Myocyte (in vitro differentiated cells): ENCODE measurements around the gene STK38L. TPM values are rescaled to one million over a fixed set of nuclear protein-coding genes. Genes with fewer than 3 reads are reported as not detected.
A peak's percentile ranks its signal among the peaks of the same experiment; 100 is the strongest.

ENCODE experiments used
- DNase-seq: peaks from one replicate; pipeline ENCODE4 v3.0.0-alpha.2; 2012; ENCODE audit warnings: low read depth
- total RNA-seq: library from RNA; depleted of rRNA; stranded (reverse); fragments of >200 nt; gene quantifications from 2 replicates; pipeline ENCODE4 v1.2.3, GENCODE V29; 2014

The STK38L gene
- total RNA-seq, 1 donor from 2014 or later: 32.8 TPM

DNA sequence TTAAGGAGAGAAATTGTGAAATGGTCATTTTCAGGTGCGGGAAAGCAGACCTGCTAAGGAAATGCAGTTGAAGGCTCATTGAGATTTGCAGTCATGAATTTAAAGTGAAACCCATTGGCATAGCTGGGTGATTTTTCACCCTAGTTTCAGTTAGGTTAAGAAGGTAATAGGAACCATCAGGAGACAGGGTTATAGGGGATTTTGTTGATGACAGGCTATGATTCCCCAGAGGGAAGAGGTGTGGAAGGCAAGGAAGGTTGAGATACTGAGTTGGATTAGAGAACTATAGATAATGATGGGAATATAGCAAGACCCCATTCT, 65.9 kb downstream of the STK38L start:
- DNase-seq: no peak

DNA sequence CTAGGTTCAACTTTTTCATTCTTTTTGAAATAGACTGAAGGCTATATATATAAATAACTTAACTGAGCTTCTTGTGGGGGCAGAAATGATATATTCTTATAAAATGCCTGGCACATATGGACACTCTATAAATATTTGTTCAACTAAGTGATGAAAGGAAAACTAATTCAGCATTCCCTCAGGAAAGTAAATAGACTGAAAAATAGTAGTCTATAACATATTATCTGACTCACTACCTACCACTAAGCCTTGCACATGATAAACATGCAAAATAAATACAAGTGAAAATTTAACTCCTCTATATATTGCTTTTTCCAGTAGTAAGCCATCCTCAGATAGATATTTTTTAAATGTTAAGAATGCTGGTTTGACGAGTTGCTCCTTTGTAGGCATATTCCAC, 72.9 kb downstream of the STK38L start:
- no peak for DNase-seq

DNA sequence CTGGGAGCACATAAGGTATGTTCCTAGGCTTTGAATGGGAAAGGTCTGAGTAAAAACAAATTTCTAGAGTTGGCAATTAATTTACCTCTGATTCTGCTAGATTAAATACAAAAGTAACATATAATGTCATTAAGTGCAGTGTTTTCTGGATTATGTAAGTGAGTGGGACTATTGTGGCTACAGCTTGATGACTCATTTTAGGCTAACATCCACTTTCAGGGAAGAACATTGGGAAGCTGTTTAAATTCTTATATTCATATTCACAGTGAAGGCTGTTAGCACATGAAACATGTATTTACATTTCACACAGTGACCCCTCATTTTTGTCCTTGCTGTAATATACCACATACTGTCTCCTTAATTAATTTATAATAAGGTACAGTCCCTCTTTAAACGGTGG, 75.3 kb downstream of the STK38L start:
- DNase-seq: peak; percentile 23

DNA sequence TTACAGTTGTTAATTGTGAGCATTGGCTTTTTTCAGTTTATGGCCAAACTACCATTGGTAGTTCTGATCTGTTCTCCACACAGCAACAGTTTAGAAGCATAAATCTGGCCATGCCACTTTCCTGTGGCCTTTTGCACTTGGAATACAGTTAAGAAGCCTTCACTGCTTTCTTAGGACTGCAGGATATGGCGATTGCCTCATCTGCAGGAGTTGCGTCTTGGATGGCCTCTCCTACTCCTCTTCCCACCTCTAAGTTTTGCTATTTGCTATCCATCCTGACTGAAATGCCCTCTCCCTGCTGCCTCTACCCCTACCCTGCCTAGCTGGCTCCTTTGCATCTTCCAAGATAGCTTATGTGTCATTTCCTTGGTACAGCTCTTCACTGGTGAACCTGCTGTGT, 75.8 kb downstream of the STK38L start:
- DNase-seq: no peak

DNA sequence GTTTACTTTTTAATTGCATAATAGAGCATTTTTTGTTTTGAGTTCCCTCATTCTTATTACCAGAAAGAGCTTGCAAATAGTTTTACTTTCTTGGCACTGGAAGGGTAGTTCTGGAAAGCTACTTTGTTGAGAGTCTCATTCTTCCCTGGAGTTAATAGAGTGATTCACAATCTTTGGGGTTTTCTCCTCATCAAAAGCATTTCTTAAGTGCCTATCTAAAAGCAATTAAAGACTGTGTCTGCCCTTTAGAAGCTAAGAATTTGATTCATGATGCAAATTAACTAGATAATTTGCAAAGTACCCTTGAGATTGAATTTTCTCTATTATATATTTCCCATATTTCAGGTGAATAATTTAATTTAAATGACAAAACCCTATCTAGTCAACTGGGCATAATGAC, 80.4 kb downstream of the STK38L start:
- no peak for DNase-seq

DNA sequence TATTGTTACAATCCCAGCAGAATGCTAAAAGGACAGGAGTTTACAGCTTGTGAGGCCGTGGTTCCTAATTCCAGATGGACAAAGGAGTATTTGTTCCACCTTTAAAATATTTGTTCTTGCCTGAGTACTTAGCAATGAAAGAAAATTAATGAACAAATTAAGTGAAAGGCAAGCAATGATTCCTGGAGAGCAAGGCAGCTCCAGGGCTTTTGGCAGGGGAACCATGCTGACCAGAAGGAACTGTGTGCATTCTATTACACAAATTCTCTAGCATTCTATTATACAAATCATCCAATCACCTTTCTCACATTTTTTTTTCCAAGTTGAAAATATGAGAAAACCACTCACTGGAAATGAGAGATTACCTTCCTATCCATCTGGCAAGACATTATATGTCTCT, 86.8 kb downstream of the STK38L start:
- no peak for DNase-seq

DNA sequence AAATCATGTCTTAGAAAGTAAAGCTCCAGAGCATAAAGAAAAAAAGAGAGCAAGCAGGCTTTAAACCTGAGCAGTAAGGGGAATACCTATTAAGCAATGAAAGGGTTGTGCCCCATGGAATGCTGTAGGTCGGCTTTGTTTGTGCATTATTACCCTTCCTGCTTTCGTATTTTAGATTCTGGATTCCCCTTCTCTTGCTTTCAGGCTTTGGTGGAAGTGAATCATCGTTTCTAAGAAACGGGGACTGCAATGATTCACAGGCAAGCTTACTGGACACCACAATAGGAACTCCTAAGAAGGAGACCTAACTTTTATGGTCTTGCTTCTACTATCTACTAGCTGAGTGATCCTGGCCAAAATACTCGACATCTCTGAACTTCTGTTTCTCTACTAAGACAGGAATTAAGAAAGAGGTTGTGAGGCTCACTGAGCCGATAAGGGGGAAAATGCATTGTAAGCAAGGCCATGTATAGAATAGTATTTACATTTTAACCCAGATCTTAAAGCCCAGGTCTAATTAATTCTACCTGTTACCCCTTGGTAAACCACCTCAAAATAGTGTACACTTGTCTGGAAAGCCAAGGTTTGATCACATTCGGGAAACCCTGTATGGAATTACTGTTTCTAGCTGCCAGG, 87.3 kb downstream of the STK38L start:
- peak; percentile 76 for DNase-seq

DNA sequence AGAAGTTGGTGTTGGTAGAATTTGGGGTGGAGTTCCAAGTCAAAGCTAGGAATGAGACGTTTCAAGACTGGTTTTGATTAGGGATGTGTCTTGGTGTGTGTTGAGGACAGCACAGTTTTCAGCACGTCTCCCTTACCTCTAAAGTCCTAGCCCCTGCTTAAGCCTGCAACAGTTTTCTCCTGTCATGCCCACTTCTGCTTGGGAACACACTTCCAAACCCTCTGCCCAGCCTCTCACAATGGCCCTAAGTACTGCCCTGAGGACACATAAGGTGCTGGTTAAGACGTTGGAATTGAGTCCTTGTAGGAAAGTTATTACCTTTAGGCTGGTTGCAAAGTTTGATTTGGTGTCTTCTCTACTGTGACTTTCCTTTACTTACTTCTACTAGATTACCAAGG, 87.8 kb downstream of the STK38L start:
- no peak for DNase-seq

DNA sequence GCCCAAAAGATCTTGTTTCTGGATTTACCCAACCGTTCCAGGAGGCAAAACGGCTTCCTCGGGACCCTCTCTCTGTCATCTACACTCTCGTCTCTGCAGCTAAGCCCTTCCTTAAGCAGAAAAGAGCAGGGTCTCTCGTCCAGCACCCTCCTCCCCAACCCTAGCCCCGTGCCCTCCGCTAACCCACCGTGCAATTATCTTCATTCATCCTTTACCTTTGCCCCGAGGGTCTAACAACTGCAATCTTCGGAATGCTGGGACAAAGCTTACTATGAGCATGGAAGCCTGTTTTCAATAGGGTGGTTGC, 88.3 kb downstream of the STK38L start:
- DNase-seq: no peak

DNA sequence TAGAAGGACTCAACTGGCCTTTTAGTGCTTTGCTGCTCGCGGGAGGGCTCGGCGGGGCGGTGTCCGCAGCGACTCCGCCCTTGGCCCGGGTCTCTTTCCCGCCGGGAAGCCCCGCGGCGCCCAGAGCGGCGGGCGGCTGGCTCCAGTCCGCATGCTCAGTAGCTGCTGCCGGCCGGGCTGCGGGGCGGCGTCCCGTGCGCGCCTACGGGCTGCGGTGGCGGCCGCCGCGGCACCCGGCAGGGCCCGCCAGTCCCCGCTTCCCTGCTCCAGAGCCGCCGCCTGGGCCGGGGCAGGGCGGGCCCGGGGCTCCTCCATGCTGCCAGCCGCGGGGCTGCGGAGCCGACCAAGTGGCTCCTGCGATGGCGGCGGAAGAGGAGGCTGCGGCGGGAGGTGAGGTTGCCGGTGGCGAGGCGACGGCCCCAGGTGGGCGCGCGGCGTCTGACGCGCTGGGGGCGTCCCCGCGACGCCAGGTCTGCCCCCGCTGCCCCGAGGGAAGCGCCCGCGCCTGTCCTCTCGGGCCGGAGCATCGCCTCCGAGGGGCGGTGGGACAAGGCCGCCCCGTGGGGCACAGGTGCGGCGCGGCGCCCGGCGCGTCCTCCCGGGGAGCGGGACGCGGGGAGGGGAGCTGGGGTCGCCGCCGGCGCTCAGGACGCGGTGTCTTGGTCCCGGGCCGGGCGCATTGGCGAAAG, 88.8 kb downstream of the STK38L start, which contains the start of gene BMAL2:
Gene BMAL2 (plus strand): TSS at position 123 of the 689 bp plus-strand sequence. CDS start 237 bp downstream, at position 360.
- peak; percentile 31 for DNase-seq

DNA sequence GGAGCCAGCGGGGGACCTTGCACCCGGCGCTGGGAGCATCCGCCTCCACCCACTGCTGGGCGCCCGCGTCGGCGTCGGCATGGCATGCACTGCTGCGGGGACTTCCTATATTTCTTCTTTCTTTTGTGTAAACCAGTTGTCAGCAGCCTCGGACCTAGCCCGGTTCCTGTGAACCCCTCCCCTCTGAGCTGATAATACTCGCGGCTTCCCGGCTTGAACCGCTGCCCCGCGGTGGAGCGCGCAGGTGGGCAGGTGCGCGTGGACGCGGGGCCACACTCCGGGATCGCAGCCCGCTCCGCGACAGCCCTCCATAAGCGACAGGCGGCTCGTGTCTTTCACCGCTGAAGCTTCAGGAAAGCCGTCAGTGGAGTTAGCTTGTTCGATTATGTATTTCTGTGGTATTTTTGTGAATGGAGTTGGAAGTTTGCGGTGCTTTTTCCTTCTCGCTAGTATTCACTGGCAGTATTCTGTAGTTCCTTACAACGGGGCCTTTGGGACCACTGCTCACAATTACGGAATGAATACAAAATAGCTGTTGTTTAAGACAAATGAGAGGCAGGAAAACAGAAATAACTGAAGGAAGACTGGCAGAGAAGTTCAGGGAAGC, 89.4 kb downstream of the STK38L start:
- peak; percentile 24 for DNase-seq

DNA sequence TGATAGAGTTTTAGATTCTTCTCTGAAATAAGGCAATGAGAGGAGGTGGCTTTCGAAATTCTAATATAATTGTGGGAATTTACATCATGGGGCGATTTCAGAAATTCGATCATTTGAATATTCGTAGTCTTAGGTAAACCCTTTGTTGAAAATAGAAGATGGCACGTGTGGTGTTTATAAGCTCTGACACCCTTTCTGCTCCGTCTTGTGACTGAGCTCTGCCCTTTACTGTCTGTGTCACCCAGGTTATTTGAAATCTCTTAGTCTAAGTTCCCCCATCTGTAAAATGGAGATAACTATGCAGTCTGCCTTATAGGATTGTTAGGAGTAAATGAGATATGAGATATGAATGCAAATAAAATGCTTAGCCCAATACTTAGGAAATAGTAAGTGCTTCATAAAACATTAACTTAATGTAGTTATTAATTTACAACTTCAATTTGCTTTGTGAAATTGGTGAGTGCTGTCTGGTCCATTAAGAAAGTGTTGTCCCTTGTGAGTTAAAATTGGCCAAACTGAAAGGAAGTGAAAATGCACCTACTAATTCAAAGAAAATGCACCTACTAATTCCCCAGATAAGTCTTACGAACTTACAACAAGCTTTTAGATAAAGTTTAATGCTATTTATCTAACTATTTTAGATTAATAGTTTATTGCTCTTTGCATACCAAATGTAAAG, 90.1 kb downstream of the STK38L start:
- DNase-seq: no peak

DNA sequence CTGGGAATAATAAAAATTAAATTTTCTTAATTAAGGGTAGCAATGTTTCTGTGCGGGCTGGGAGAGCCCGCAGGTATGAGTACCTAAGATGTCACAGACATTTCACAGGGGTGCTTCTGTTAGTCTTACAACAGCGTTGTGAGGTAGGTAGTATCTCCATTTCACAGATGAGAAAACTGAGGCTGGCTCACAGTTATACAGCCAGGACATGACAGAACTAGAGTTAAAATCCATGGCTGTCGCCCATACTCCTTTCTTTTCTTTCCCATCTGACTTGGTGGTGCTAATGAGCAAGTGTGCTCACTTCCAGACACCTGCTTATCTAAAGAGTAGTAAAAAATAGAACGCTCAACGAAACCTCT, 90.6 kb downstream of the STK38L start:
- no peak for DNase-seq

DNA sequence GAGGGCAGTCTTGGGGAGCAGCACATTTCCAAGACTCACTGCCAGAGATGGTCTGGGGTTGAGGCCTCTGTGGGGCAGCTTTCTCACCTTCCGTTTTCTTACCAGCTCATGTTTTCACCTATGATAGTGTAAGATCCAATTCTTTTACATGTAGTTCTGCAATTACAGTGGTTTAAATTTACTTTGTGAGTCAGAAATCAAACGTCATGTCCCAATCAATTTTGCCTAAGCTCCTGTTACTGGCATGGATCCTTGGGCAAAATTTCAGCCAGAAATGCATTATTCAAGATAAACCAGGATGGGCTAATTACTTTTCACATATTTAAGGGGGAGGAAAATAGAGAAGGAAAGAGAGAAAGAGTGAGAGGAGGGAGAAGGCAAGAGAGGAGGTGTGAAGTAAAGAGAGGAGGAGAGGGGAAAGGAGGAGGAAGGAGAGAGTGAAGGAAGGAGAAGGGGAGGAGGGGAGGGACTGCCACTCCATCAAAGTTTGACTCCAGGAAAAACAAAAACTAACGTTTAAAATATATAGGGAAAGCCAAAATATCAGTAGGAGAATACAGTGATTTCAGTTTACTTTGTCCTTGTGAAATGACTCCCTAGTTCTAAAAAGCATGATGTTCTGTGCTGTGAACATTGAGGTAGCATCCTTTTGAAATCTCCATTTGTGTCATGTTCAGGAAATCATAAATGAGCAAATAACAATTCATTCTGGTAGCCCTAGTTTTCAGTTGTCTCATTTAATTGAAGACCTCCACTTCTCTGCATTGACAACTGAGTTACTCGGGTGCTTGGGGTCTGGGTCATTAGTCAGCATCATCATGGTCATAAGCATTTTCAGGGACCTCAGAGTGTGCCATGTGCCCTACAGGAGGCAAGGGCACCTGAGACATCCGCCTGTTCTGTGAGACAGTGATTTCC, 91.5 kb downstream of the STK38L start:
- DNase-seq: no peak

DNA sequence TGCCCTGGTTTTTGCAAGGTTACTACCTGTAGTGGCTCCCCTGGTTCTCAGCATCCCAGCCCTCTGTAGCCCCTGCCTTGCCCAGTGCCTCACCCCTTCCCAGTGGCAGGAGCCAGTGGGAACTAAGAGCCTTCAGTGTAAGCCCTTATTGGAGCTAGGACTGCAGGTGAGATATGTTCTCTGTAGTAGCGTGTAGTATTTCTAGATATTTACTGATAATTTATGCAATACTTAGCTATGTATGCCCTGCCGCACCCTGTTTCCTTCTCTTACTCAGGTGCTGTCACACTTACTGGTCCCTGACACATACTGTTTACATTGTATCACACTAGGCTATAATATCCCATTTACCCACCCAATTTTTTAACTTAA, 92.2 kb downstream of the STK38L start:
- no peak for DNase-seq

DNA sequence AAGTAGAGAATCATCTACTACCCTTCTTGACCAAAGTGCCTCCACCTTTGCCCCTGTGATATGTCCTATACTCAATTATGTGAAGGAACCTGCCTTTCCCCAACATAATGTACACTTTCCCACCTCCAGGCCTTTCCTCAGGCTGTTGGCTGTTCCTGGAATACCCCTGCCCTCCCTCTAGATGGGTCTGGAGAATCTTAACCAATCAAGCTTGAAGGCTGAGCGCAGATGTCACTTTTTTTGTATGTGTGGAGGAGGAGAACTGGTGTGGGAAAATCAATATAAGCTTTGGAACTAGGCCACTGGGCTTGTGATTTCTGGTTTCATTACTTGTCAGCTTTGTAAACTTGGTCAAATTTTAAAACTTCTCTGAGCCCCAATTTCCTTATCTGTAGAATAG, 93.3 kb downstream of the STK38L start:
- no peak for DNase-seq

DNA sequence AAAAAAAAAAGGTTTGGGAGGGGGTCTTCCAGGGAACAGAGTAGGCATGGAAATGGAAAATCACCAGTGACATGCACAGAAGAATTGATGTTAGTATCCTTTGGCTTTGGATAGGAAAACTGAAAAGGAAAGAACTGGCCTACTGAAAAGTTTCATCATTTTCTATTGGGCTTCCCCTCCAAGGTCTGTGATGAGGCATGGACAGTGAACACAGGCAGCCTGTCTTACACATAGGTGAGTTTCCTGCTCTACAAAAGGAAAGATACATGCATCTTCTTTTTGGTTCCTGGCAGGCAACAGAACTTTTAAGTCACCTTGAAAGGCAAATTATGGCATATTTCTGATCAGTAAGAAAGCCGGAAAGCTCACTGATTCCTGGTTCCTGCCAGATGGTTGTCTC, 94.4 kb downstream of the STK38L start:
- no peak for DNase-seq

DNA sequence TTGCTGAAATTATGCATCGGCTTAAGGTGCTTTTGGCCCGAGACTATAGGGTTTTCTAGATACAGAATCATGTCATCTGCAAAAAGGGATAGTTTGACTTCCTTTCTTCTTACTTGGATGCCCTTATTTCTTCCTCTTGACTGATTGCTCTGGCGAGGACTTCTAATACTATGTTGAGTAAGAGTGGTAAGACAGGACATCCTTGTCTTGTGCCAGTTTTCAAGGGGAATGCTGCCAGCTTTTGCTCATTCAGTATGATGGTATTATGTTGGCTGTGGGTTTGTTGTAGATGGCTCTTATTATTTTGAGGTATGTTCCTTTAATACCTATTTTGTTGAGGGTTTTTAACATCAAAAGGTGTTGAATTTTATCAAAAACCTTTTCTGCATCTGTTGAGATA, 96.9 kb downstream of the STK38L start:
- DNase-seq: no peak

DNA sequence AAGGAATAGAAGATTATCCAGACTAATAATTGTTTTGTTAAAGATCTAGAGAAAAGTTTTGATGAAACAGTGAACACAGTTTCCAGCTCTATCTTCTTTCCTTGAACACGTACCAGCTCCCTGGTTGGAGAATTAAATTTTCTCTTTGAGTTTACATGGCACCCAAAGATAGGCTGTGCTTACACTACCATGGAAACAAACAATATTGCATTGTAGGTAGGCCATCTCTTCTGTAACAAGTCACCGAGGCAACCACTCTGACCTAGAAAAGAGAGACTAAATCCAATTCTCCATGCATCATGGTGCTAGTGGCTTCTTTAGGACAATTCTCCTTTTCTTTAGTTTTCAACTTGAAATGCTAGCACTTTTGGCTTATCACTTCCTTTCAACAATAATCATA, 98.5 kb downstream of the STK38L start:
- DNase-seq: no peak

DNA sequence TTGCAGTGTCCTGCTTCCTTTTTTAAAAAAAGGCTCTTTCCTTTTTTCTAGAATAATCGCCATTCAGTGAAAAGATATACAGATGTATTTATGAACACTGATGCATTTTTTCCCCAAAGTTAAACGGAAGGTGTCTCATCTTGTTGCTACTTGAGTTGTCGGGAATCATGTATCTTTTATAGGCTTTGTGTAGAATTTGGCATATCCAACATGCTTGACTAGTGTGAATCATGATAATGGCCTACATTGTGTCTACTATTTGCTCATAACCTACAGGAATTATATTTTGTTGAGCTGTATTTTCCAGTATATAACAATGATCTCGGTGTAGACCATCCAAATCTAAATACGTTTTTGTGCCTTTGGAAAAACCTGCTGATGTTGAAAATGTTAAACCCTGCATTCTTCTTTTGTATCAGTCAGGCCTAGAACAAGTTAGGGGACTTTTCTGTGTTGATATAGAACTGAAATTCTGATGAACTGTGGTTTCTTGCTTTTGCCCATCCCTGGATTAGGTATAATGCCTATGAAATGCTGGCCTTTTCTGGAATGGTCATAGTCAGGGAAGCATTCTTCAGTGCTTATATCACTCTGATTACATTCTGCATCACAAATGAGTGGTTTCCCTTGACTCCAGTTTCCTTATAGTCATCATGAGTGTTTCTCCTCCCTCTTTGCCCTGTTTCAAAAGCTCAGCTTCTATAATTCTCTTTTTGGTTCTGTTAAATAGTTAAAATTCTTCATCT, 99.3 kb downstream of the STK38L start:
- DNase-seq: peak; percentile 45

DNA sequence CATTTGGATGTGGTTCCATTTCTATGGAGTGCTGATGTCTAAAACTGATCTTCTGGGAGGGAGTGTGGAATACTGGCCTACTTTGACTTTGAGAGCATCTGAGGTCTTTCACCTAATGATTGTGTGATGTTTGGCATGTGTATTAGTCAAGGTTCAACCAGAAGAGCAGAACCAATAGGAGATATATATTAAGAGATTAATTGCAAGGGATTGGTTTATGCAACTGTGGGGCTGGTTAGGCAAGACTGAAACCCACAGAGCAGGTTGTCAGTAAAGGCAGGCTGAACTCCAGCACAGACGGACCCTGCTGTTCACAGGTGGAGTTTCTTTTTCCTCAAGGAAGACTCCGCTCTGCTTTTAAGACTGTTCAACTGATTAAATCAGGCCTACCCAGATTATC, 100.2 kb downstream of the STK38L start:
- DNase-seq: no peak
